HCT116 (cell line): ENCODE data around the gene LAMC3. TPM values are rescaled to one million over a fixed set of nuclear protein-coding genes. Genes with fewer than 3 reads are reported as not detected.

Source experiments
- ATAC-seq: fragments of 200-7000 bp; cut with Tn5 transposase; 2 replicates; pipeline ENCODE4 v1.9.1; 2020; ENCODE audit warnings: mild to moderate bottlenecking, moderate library complexity
- BruUV-seq: library from RNA; stranded (reverse); fragments of 400-500 nt; replicated peaks from 2 replicates; lab custom pipeline; 2021; lab: Mats Ljungman, UMichigan
- CTCF ChIA-PET: fragments of 300-600 bp; sonication (Branson Sonifier 250); formaldehyde crosslinking; loops from one replicate; lab custom pipeline; 2021; ENCODE audit warnings: antibody characterized with exemption; lab: Charles Lee
- POLR2A ChIA-PET: fragments of 300-600, 350-600 bp; sonication (Branson Sonifier 250); formaldehyde crosslinking; loops from one replicate; lab custom pipeline; 2021; ENCODE audit warnings: antibody characterized with exemption; lab: Charles Lee
- RAD21 ChIA-PET, 2 experiments: fragments of 300-600 bp; sonication (Branson Sonifier 250); formaldehyde crosslinking; loops; one replicate each; lab custom pipeline; 2023; ENCODE audit warnings: low total read pairs in 2 of 2; ENCODE audit not compliant: uncharacterized antibody in 2 of 2, unreplicated experiment in 2 of 2, low non-redundant PET in 1 of 2; lab: Charles Lee
- DNase-seq: peaks from one replicate; pipeline ENCODE4 v3.0.0-alpha.2; 2010; ENCODE audit warnings: low read depth, low spot score
- H2AFZ ChIP-seq: fragments of 200-600 bp; shearing (Covaris generic), sonication (generic); 2 replicates; pipeline ENCODE4 v1.6.1; 2017; ENCODE audit warnings: low read depth, mixed run types, mixed read lengths, antibody characterized with exemption, low read length; ENCODE audit not compliant: poor library complexity, severe bottlenecking
- H3K27ac ChIP-seq: 2 replicates; pipeline ENCODE4 v1.5.1; 2012; ENCODE audit warnings: low read depth, low read length
- H3K27me3 ChIP-seq: fragments of 200-600 bp; sonication (generic); 2 replicates; pipeline ENCODE4 v1.6.1; 2016; ENCODE audit warnings: mixed run types, low read length, mixed read lengths; ENCODE audit not compliant: insufficient read depth
- H3K36me3 ChIP-seq, 2 experiments: fragments of 200-500 bp in 1 of 2; fragments of 200-600 bp in 1 of 2; sonication (Bioruptor generic) in 1 of 2; sonication (generic) in 1 of 2; 2 replicates each; pipeline versions ENCODE4 v1.5.1 to v1.6.1; 2014 to 2016; ENCODE audit warnings: low read length in 2 of 2, inconsistent platforms in 1 of 2, mixed read lengths in 1 of 2, mixed run types in 1 of 2; ENCODE audit not compliant: insufficient read depth in 2 of 2, control insufficient read depth in 1 of 2
- H3K4me1 ChIP-seq, 2 experiments: fragments of 200-600 bp in 1 of 2; sonication (generic) in 1 of 2; 2 replicates each; pipeline versions ENCODE4 v1.5.1 to v1.6.1; 2012 to 2017; ENCODE audit warnings: low read length in 2 of 2, inconsistent platforms in 1 of 2, mild to moderate bottlenecking in 1 of 2, mixed read lengths in 1 of 2, mixed run types in 1 of 2, moderate library complexity in 1 of 2; ENCODE audit not compliant: insufficient read depth in 2 of 2, control insufficient read depth in 1 of 2
- H3K4me2 ChIP-seq: fragments of 200-600 bp; sonication (generic); 2 replicates; pipeline ENCODE4 v1.6.1; 2017; ENCODE audit warnings: mixed run types, low read length, mixed read lengths
- H3K4me3 ChIP-seq, 2 experiments: fragments of 200-600 bp in 1 of 2; sonication (generic) in 1 of 2; replicated peaks in 1 of 2; 2 replicates each; pipeline ENCODE4 v1.5.1; 2011 to 2016; ENCODE audit warnings: low read length in 2 of 2, control low read depth in 1 of 2, low read depth in 1 of 2, mild to moderate bottlenecking in 1 of 2, mixed read lengths in 1 of 2, mixed run types in 1 of 2
- H3K79me2 ChIP-seq: fragments of 200-600 bp; sonication (generic); 2 replicates; pipeline ENCODE4 v1.6.1; 2017; ENCODE audit warnings: mild to moderate bottlenecking, mixed run types, low read length, moderate library complexity, mixed read lengths; ENCODE audit not compliant: insufficient read depth
- H3K9ac ChIP-seq: fragments of 200-600 bp; sonication (generic); 2 replicates; pipeline ENCODE4 v1.6.1; 2016; ENCODE audit warnings: low read length, mixed read lengths
- H3K9me2 ChIP-seq: fragments of 200-600 bp; sonication (generic), shearing (Covaris generic); 2 replicates; pipeline ENCODE4 v1.6.1; 2017; ENCODE audit warnings: mixed run types, mild to moderate bottlenecking, moderate library complexity; ENCODE audit not compliant: insufficient read depth
- H3K9me3 ChIP-seq, 2 experiments: fragments of 200-500 bp in 1 of 2; fragments of 200-600 bp in 1 of 2; sonication (Bioruptor generic) in 1 of 2; sonication (generic) in 1 of 2; 2 replicates each; pipeline ENCODE4 v1.6.1; 2014 to 2017; ENCODE audit warnings: low read length in 2 of 2, mixed read lengths in 2 of 2, inconsistent platforms in 1 of 2, low read depth in 1 of 2, mild to moderate bottlenecking in 1 of 2, mixed run types in 1 of 2, moderate library complexity in 1 of 2; ENCODE audit not compliant: control insufficient read depth in 1 of 2, insufficient read depth in 1 of 2
- H4K20me1 ChIP-seq: fragments of 200-600 bp; sonication (generic), shearing (Covaris generic); 2 replicates; pipeline ENCODE4 v1.6.1; 2017; ENCODE audit warnings: mixed run types, mild to moderate bottlenecking, moderate library complexity; ENCODE audit not compliant: insufficient read depth
- CBX3 ChIP-seq: IDR thresholded peaks from 2 replicates; pipeline ENCODE4 v1.6.1; 2012; ENCODE audit warnings: low read depth
- EGR1 ChIP-seq: IDR thresholded peaks from 2 replicates; pipeline ENCODE4 v1.6.1; 2012; ENCODE audit warnings: low read depth
- ELF1 ChIP-seq: IDR thresholded peaks from 2 replicates; pipeline ENCODE4 v1.6.1; 2012; ENCODE audit warnings: low read depth, borderline replicate concordance
- EZH2 ChIP-seq: fragments of 200-600 bp; sonication (generic); IDR thresholded peaks from 2 replicates; pipeline ENCODE4 v1.6.1; 2017; ENCODE audit warnings: antibody characterized with exemption, mixed run types
- FOSL1 ChIP-seq: IDR thresholded peaks from 2 replicates; pipeline ENCODE4 v1.6.1; 2012; ENCODE audit warnings: low read depth
- JUND ChIP-seq: IDR thresholded peaks from 2 replicates; pipeline ENCODE4 v1.6.1; 2012
- POLR2A ChIP-seq: IDR thresholded peaks from 2 replicates; pipeline ENCODE4 v1.7.0; 2011; ENCODE audit warnings: borderline replicate concordance; ENCODE audit not compliant: insufficient read depth, insufficient read length; ENCODE audit errors: extremely low read depth
- POLR2AphosphoS5 ChIP-seq: IDR thresholded peaks from 2 replicates; pipeline ENCODE4 v1.6.1; 2011; ENCODE audit warnings: mild to moderate bottlenecking, low read depth, low read length, moderate library complexity
- RAD21 ChIP-seq: IDR thresholded peaks from 2 replicates; pipeline ENCODE4 v1.6.1; 2012; ENCODE audit warnings: low read depth, mild to moderate bottlenecking
- REST ChIP-seq: IDR thresholded peaks from 2 replicates; pipeline ENCODE4 v1.6.1; 2012; ENCODE audit warnings: low read depth
- SP1 ChIP-seq: IDR thresholded peaks from 2 replicates; pipeline ENCODE4 v1.6.1; 2012; ENCODE audit warnings: low read depth
- SRF ChIP-seq: IDR thresholded peaks from 2 replicates; pipeline ENCODE4 v1.6.1; 2012; ENCODE audit warnings: low read depth
- TCF7L2 ChIP-seq: IDR thresholded peaks from 2 replicates; pipeline ENCODE4 v1.7.0; 2011; ENCODE audit warnings: borderline replicate concordance, inconsistent platforms; ENCODE audit not compliant: insufficient read depth, insufficient read length; ENCODE audit errors: extremely low read depth
- YY1 ChIP-seq: IDR thresholded peaks from 2 replicates; pipeline ENCODE4 v1.6.1; 2011; ENCODE audit warnings: low read length, low read depth, moderate library complexity, mild to moderate bottlenecking; ENCODE audit not compliant: insufficient replicate concordance; ENCODE audit errors: extremely low read depth
- ZNF274 ChIP-seq: fragments of 200-500 bp; sonication (Bioruptor generic); IDR thresholded peaks from 2 replicates; pipeline ENCODE4 v1.6.1; 2014; ENCODE audit warnings: mild to moderate bottlenecking, low read depth, low read length, inconsistent platforms
- intact Hi-C: fragments of 100-400 bp; cut with micrococcal nuclease; formaldehyde crosslinking; loops from 2 replicates; pipeline ENCODE4 v1.10.0; 2022
- total RNA-seq: library from RNA; stranded (reverse); gene quantifications from one replicate; pipeline ENCODE4 v1.2.1, GENCODE V29; 2021; ENCODE audit not compliant: unreplicated experiment

Gene LAMC3
- total RNA-seq, 1 experiment from 2014 or later = 7.7 TPM

- Histone ChIP-seq H3K4me2 (no peak overlapping the region), H3K36me3 (no peaks in the 10 kb centered on the region), H3K9ac (no peak overlapping the region), H4K20me1 (no peaks in the 10 kb centered on the region), H3K9me2 (no peaks in the 10 kb centered on the region), H3K4me3 (no peak overlapping the region), H3K4me1 (peaks cover 5 to 17% of the 10 kb centered on the region in 2 experiments; a peak in 3 of 4 replicates), H3K27me3 (no peaks in the 10 kb centered on the region; the same call in 1 of the 2 replicates)
- ATAC-seq (no peak), DNase-seq (no peak)
- CTCF ChIA-PET = interaction anchor here (0.6 to 5.6 kb wide), 6 partner anchors 15 to 296 kb away, joined by 3 to 88 read pairs (median 4); no protein-coding TSS in a partner anchor
- intact Hi-C loops = no loop called here
- no peak for TF ChIP-seq SP1
- no peak for TF ChIP-seq EGR1
- TF ChIP-seq SRF = no peak
- no peak for TF ChIP-seq FOSL1
- TF ChIP-seq ZNF274 = no peak
- no peak for TF ChIP-seq TCF7L2
- TF ChIP-seq, all 23 proteins: peak for 0
- H3K79me2 ChIP-seq = no peaks in the 10 kb centered on the region
- no TSS peak for BruUV-seq
- no peak overlapping the region for H2AFZ ChIP-seq
- H3K9me3 ChIP-seq = no peaks in the 10 kb centered on the region
- H3K27ac ChIP-seq = no peak overlapping the region
- POLR2A ChIA-PET = no interaction called here
- RAD21 ChIA-PET = interaction anchor here in 1 of 2 experiments (1.5 kb wide), 1 partner anchor 130 kb away, joined by 3 read pairs; no protein-coding TSS in a partner anchor
Observed at GRCh38 chr9:130996676-130997394, 12.1 kb upstream of the LAMC3 start.

- ChIA-PET RAD21 (interaction anchor here in 1 of 2 experiments (1.7 kb wide), 1 partner anchor 128 kb away, joined by 12 read pairs; no protein-coding TSS in a partner anchor), CTCF (interaction anchor here (0.8 to 5.6 kb wide), 6 partner anchors 15 to 296 kb away, joined by 3 to 88 read pairs (median 4); no protein-coding TSS in a partner anchor), POLR2A (no interaction called here)
- Histone ChIP-seq H3K9me2 (no peaks in the 10 kb centered on the region), H4K20me1 (no peaks in the 10 kb centered on the region), H3K36me3 (no peaks in the 10 kb centered on the region), H2AFZ (no peak overlapping the region), H3K27ac (no peak overlapping the region), H3K4me3 (no peak overlapping the region), H3K4me2 (no peak overlapping the region), H3K79me2 (no peaks in the 10 kb centered on the region), H3K9ac (no peak overlapping the region), H3K4me1 (peaks cover 5 to 17% of the 10 kb centered on the region in 2 experiments; a peak in 3 of 4 replicates), H3K9me3 (no peaks in the 10 kb centered on the region), H3K27me3 (no peaks in the 10 kb centered on the region; the same call in 1 of the 2 replicates)
- intact Hi-C loops = no loop called here
- BruUV-seq = no TSS peak
- ATAC-seq (no peak), DNase-seq (no peak)
- TF ChIP-seq EZH2 = no peak
- TF ChIP-seq REST = no peak
- TF ChIP-seq SP1 = no peak
- TF ChIP-seq ELF1 = no peak
- TF ChIP-seq YY1 = no peak
- TF ChIP-seq POLR2A = no peak
- no peak for TF ChIP-seq CBX3
- TF ChIP-seq ZNF274 = no peak
- TF ChIP-seq RAD21 = no peak
- no peak for TF ChIP-seq POLR2AphosphoS5
- TF ChIP-seq SRF = no peak
- TF ChIP-seq JUND = no peak
Observed at GRCh38 chr9:130997395-130997684, 11.6 kb upstream of the LAMC3 start.
